H9 (cell line): ENCODE results near the gene SLC44A1. TPM values are rescaled to one million over a fixed set of nuclear protein-coding genes. Genes with fewer than 3 reads are reported as not detected.

Experiments used
- DNase-seq: peaks from one replicate; pipeline ENCODE4 v3.0.0-alpha.2; 2017
- H2AFZ ChIP-seq: one replicate; pipeline ENCODE4 v1.6.1; 2013; ENCODE audit warnings: mild to moderate bottlenecking, low read length, control low read depth, moderate library complexity
- H2AK5ac ChIP-seq: 2 replicates; pipeline ENCODE4 v1.6.1; 2013; ENCODE audit warnings: low read length, control low read depth, mixed read lengths; ENCODE audit not compliant: insufficient read length
- H2BK120ac ChIP-seq: one replicate; pipeline ENCODE4 v1.6.1; 2013; ENCODE audit warnings: low read depth, mild to moderate bottlenecking, low read length, control low read depth, inconsistent platforms; ENCODE audit not compliant: poor library complexity, severe bottlenecking
- H2BK12ac ChIP-seq: 2 replicates; pipeline ENCODE4 v1.6.1; 2013; ENCODE audit warnings: low read length, control low read depth, mixed read lengths, low read depth; ENCODE audit not compliant: insufficient read length
- H2BK15ac ChIP-seq: 2 replicates; pipeline ENCODE4 v1.6.1; 2013; ENCODE audit warnings: low read depth, low read length, control low read depth
- H2BK20ac ChIP-seq: one replicate; pipeline ENCODE4 v1.6.1; 2013; ENCODE audit warnings: low read depth, mild to moderate bottlenecking, low read length, control low read depth, inconsistent platforms; ENCODE audit not compliant: poor library complexity, severe bottlenecking
- H2BK5ac ChIP-seq: 2 replicates; pipeline ENCODE4 v1.6.1; 2013; ENCODE audit warnings: low read length, control low read depth, mixed read lengths; ENCODE audit not compliant: insufficient read length
- H3K14ac ChIP-seq: 2 replicates; pipeline ENCODE4 v1.6.1; 2013; ENCODE audit warnings: low read length, control low read depth; ENCODE audit not compliant: insufficient read depth
- H3K18ac ChIP-seq: 2 replicates; pipeline ENCODE4 v1.6.1; 2013; ENCODE audit warnings: low read depth, mild to moderate bottlenecking, mixed read lengths, low read length, control low read depth; ENCODE audit not compliant: insufficient read length
- H3K23ac ChIP-seq: 2 replicates; pipeline ENCODE4 v1.6.1; 2013; ENCODE audit warnings: low read length, control low read depth, mixed read lengths, low read depth; ENCODE audit not compliant: insufficient read length
- H3K23me2 ChIP-seq: 2 replicates; pipeline ENCODE4 v1.6.1; 2013; ENCODE audit warnings: low read depth, mild to moderate bottlenecking, mixed read lengths, low read length, control low read depth; ENCODE audit not compliant: insufficient read length, poor library complexity, severe bottlenecking
- H3K27ac ChIP-seq: 2 replicates; pipeline ENCODE4 v1.5.1; 2013; ENCODE audit warnings: low read length, control low read depth, mixed read lengths, low read depth; ENCODE audit not compliant: insufficient read length
- H3K27me3 ChIP-seq: 2 replicates; pipeline ENCODE4 v1.6.1; 2013; ENCODE audit warnings: low read length, control low read depth, inconsistent platforms; ENCODE audit not compliant: insufficient read depth
- H3K4ac ChIP-seq: 2 replicates; pipeline ENCODE4 v1.6.1; 2013; ENCODE audit warnings: low read depth, mild to moderate bottlenecking, control low read depth, inconsistent platforms, low read length, moderate library complexity
- H3K4me1 ChIP-seq: 2 replicates; pipeline ENCODE4 v1.6.1; 2013; ENCODE audit warnings: low read length, control low read depth, inconsistent platforms; ENCODE audit not compliant: insufficient read depth
- H3K4me2 ChIP-seq: 2 replicates; pipeline ENCODE4 v1.6.1; 2013; ENCODE audit warnings: low read length, control low read depth, mixed read lengths; ENCODE audit not compliant: insufficient read length, insufficient read depth
- H3K56ac ChIP-seq: 2 replicates; pipeline ENCODE4 v1.6.1; 2013; ENCODE audit warnings: low read depth, mild to moderate bottlenecking, mixed read lengths, low read length, control low read depth; ENCODE audit not compliant: insufficient read length
- H3K79me1 ChIP-seq: 2 replicates; pipeline ENCODE4 v1.6.1; 2013; ENCODE audit warnings: low read depth, mild to moderate bottlenecking, moderate library complexity, low read length, control low read depth, inconsistent platforms; ENCODE audit not compliant: insufficient read depth, poor library complexity, severe bottlenecking
- H3K79me2 ChIP-seq: 2 replicates; pipeline ENCODE4 v1.6.1; 2013; ENCODE audit warnings: low read length, control low read depth, inconsistent platforms; ENCODE audit not compliant: insufficient read depth
- H3K9ac ChIP-seq: 2 replicates; pipeline ENCODE4 v1.6.1; 2013; ENCODE audit warnings: low read length, control low read depth, mixed read lengths; ENCODE audit not compliant: insufficient read length; ENCODE audit errors: extremely low read depth
- H3K9me3 ChIP-seq: one replicate; pipeline ENCODE4 v1.6.1; 2013; ENCODE audit warnings: low read depth, low read length, inconsistent platforms; ENCODE audit not compliant: control insufficient read depth
- H3T11ph ChIP-seq: one replicate; pipeline ENCODE4 v1.6.1; 2013; ENCODE audit warnings: mild to moderate bottlenecking, low read length, control low read depth, inconsistent platforms
- H4K20me1 ChIP-seq: one replicate; pipeline ENCODE4 v1.6.1; 2013; ENCODE audit not compliant: control insufficient read depth, insufficient read length, insufficient read depth
- H4K5ac ChIP-seq: 2 replicates; pipeline ENCODE4 v1.6.1; 2013; ENCODE audit warnings: low read depth, mild to moderate bottlenecking, mixed read lengths, low read length, control low read depth; ENCODE audit not compliant: insufficient read length
- H4K8ac ChIP-seq: replicated peaks from 2 replicates; pipeline ENCODE4 v1.6.1; 2013; ENCODE audit warnings: low read length, control low read depth, mixed read lengths, low read depth; ENCODE audit not compliant: insufficient read length
- H4K91ac ChIP-seq: 2 replicates; pipeline ENCODE4 v1.6.1; 2013; ENCODE audit warnings: low read depth, mild to moderate bottlenecking, moderate library complexity, mixed read lengths, low read length, control low read depth; ENCODE audit not compliant: insufficient read length
- H3K27ac Mint-ChIP-seq, 3 experiments: 2 replicates in 2 of 3; 3 replicates in 1 of 3; pipeline ENCODE4 v1.8.0; 2020 to 2021; ENCODE audit warnings: mixed read lengths in 3 of 3, mild to moderate bottlenecking in 1 of 3, moderate library complexity in 1 of 3
- H3K27me3 Mint-ChIP-seq: 2 replicates; pipeline ENCODE4 v1.8.0; 2021; ENCODE audit warnings: low read depth, mild to moderate bottlenecking, moderate library complexity, mixed read lengths
- H3K36me3 Mint-ChIP-seq, 3 experiments: 2 replicates in 2 of 3; 3 replicates in 1 of 3; pipeline ENCODE4 v1.8.0; 2020 to 2021; ENCODE audit warnings: low read depth in 3 of 3, mixed read lengths in 3 of 3; ENCODE audit not compliant: insufficient read depth in 1 of 3
- H3K4me1 Mint-ChIP-seq, 2 experiments: 2 replicates each; pipeline ENCODE4 v1.8.0; 2020; ENCODE audit warnings: mixed read lengths in 2 of 2
- H3K4me3 Mint-ChIP-seq, 2 experiments: 2 replicates in 1 of 2; 3 replicates in 1 of 2; pipeline ENCODE4 v1.8.0; 2020 to 2021; ENCODE audit warnings: mild to moderate bottlenecking in 2 of 2, mixed read lengths in 2 of 2, moderate library complexity in 1 of 2
- H3K9me3 Mint-ChIP-seq, 2 experiments: 2 replicates in 1 of 2; 3 replicates in 1 of 2; pipeline ENCODE4 v1.8.0; 2020; ENCODE audit warnings: mild to moderate bottlenecking in 2 of 2, mixed read lengths in 2 of 2, moderate library complexity in 1 of 2
- WGBS: extraction: QIAGEN DNeasy Blood & Tissue Kit; methylation state at CpG from one replicate; pipeline ENCODE4 v1.1.7; 2013; ENCODE audit warnings: missing lambda C conversion rate, low lambda C conversion rate, mixed read lengths; ENCODE audit not compliant: insufficient read length; ENCODE audit errors: extremely low coverage; 5-methylcytosine and 5-hydroxymethylcytosine counted together
- total RNA-seq: library from RNA; stranded (reverse); gene quantifications from 2 replicates; pipeline ENCODE4 v1.2.1, GENCODE V29; 2021
- TF ChIP-seq, protein P1 (sequence below): fragments of 200-600 bp; sonication (generic); conservative IDR thresholded peaks from 3 replicates; pipeline ENCODE4 v1.8.0; 2021; ENCODE audit warnings: antibody characterized with exemption, mild to moderate bottlenecking

Gene SLC44A1
- total RNA-seq, 1 experiment from 2014 or later, result 60.7 TPM

GRCh38 chr9:105447814-105448812 is 203.7 kb downstream of the SLC44A1 start, which contains the start of gene FSD1L:
Gene FSD1L (plus strand): TSS chr9:105448034. CDS start chr9:105448221, 187 bp downstream.
- no peak within 1 kb of the TSS for H2BK5ac ChIP-seq
- H3K27ac Mint-ChIP-seq, result peak within 1 kb of the TSS; percentile 75 to 92 (median 82); a peak in 5 of 7 replicates
- no peaks in the 10 kb centered on the region for H3K9me3 ChIP-seq
- no peaks in the 10 kb centered on the region for H3K27me3 Mint-ChIP-seq
- peak within 1 kb of the TSS; percentile 83 for H3K9ac ChIP-seq
- no CpG with 5 or more reads among the region's 87 CpGs for WGBS
- H3K18ac ChIP-seq, result peak within 1 kb of the TSS; percentile 32
- no peak within 1 kb of the TSS for H3T11ph ChIP-seq
- TF ChIP-seq, protein P1, sequence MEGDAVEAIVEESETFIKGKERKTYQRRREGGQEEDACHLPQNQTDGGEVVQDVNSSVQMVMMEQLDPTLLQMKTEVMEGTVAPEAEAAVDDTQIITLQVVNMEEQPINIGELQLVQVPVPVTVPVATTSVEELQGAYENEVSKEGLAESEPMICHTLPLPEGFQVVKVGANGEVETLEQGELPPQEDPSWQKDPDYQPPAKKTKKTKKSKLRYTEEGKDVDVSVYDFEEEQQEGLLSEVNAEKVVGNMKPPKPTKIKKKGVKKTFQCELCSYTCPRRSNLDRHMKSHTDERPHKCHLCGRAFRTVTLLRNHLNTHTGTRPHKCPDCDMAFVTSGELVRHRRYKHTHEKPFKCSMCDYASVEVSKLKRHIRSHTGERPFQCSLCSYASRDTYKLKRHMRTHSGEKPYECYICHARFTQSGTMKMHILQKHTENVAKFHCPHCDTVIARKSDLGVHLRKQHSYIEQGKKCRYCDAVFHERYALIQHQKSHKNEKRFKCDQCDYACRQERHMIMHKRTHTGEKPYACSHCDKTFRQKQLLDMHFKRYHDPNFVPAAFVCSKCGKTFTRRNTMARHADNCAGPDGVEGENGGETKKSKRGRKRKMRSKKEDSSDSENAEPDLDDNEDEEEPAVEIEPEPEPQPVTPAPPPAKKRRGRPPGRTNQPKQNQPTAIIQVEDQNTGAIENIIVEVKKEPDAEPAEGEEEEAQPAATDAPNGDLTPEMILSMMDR, result no peak
- no peak within 1 kb of the TSS for H2BK15ac ChIP-seq
- peak within 1 kb of the TSS; percentile 84 for H3K14ac ChIP-seq
- H3K27ac ChIP-seq, result no peak within 1 kb of the TSS
- H3K4me2 ChIP-seq, result peak within 1 kb of the TSS; percentile 64
- peak within 1 kb of the TSS; percentile 83 to 88 for H3K4me3 Mint-ChIP-seq
- no peak within 1 kb of the TSS for H2BK20ac ChIP-seq
- DNase-seq, result peak; percentile 93
- no peak within 1 kb of the TSS for H3K23ac ChIP-seq
- no peak within 1 kb of the TSS for H2BK120ac ChIP-seq
- H2AFZ ChIP-seq, result peak within 1 kb of the TSS; percentile 17
- H3K4me1 Mint-ChIP-seq, result peaks cover 24 to 37% of the 10 kb centered on the region in 2 experiments
- H3K36me3 Mint-ChIP-seq, result peaks cover 0 to 2% (median 0%) of the 10 kb centered on the region in 3 experiments; a peak in 2 of 7 replicates
- H2AK5ac ChIP-seq, result no peak within 1 kb of the TSS
- no peaks in the 10 kb centered on the region for H3K79me1 ChIP-seq
- no peak within 1 kb of the TSS for H4K91ac ChIP-seq
- no peaks in the 10 kb centered on the region for H3K9me3 Mint-ChIP-seq
- H3K56ac ChIP-seq, result no peak within 1 kb of the TSS
- no peaks in the 10 kb centered on the region for H3K79me2 ChIP-seq
- no peaks in the 10 kb centered on the region for H4K20me1 ChIP-seq
- H3K4ac ChIP-seq, result no peak within 1 kb of the TSS
- no peak within 1 kb of the TSS for H4K8ac ChIP-seq
- H3K4me1 ChIP-seq, result no peaks in the 10 kb centered on the region
- H4K5ac ChIP-seq, result no peak within 1 kb of the TSS
- H3K27me3 ChIP-seq, result no peaks in the 10 kb centered on the region
- H3K23me2 ChIP-seq, result peaks cover 6% of the 10 kb centered on the region
- H2BK12ac ChIP-seq, result no peak within 1 kb of the TSS
